MCF 10A (cell line): ENCODE measurements around the gene MAGI1. TPM values are rescaled to one million over a fixed set of nuclear protein-coding genes. Genes with fewer than 3 reads are reported as not detected.

Source experiments
- BruUV-seq: library from RNA; stranded (reverse); fragments of 400-500 nt; replicated peaks from 2 replicates; lab custom pipeline; 2021; lab: Mats Ljungman, UMichigan
- CTCF ChIA-PET: fragments of 300-600 bp; sonication (Branson Sonifier 250); formaldehyde crosslinking; extraction: SDS; loops from one replicate; lab custom pipeline; 2021; ENCODE audit warnings: antibody characterized with exemption, inconsistent platforms; lab: Yijun Ruan, JAX
- POLR2A ChIA-PET: fragments of 300-600, 350-650 bp; sonication (Branson Sonifier 250); formaldehyde crosslinking; extraction: SDS; loops from one replicate; lab custom pipeline; 2020; ENCODE audit warnings: antibody characterized with exemption, inconsistent platforms; lab: Yijun Ruan, JAX
- DNase-seq: peaks from one replicate; pipeline ENCODE4 v3.0.0-alpha.2; 2018; ENCODE audit not compliant: unreplicated experiment
- H3K27ac Mint-ChIP-seq: one replicate; pipeline ENCODE4 v1.8.0; 2022; ENCODE audit warnings: mild to moderate bottlenecking, low read depth, mixed read lengths; ENCODE audit not compliant: unreplicated experiment
- H3K27me3 Mint-ChIP-seq: one replicate; pipeline ENCODE4 v1.8.0; 2022; ENCODE audit warnings: mixed read lengths; ENCODE audit not compliant: insufficient read depth, unreplicated experiment
- H3K36me3 Mint-ChIP-seq: one replicate; pipeline ENCODE4 v1.8.0; 2022; ENCODE audit warnings: mild to moderate bottlenecking, moderate library complexity, mixed read lengths; ENCODE audit not compliant: insufficient read depth, unreplicated experiment
- H3K4me1 Mint-ChIP-seq: one replicate; pipeline ENCODE4 v1.8.0; 2022; ENCODE audit warnings: mixed read lengths; ENCODE audit not compliant: insufficient read depth, unreplicated experiment
- H3K4me3 Mint-ChIP-seq: one replicate; pipeline ENCODE4 v1.8.0; 2022; ENCODE audit warnings: mild to moderate bottlenecking, moderate library complexity, mixed read lengths; ENCODE audit not compliant: unreplicated experiment
- H3K9me3 Mint-ChIP-seq: one replicate; pipeline ENCODE4 v1.8.0; 2022; ENCODE audit warnings: mixed read lengths; ENCODE audit not compliant: unreplicated experiment
- intact Hi-C: fragments of 100-400 bp; cut with micrococcal nuclease; formaldehyde crosslinking; loops from 2 replicates; pipeline ENCODE4 v1.14.1; 2022
- total RNA-seq: library from RNA; stranded (reverse); gene quantifications from 2 replicates; pipeline ENCODE4 v1.2.3, GENCODE V29; 2022
- TF ChIP-seq, protein P1 (sequence below): fragments of 200-600 bp; IDR thresholded peaks from one replicate; pipeline ENCODE4 v1.8.0; 2022; ENCODE audit warnings: antibody characterized with exemption, mild to moderate bottlenecking; ENCODE audit not compliant: unreplicated experiment

The MAGI1 gene
- total RNA-seq, 1 experiment from 2014 or later, result 6.2 TPM

DNA sequence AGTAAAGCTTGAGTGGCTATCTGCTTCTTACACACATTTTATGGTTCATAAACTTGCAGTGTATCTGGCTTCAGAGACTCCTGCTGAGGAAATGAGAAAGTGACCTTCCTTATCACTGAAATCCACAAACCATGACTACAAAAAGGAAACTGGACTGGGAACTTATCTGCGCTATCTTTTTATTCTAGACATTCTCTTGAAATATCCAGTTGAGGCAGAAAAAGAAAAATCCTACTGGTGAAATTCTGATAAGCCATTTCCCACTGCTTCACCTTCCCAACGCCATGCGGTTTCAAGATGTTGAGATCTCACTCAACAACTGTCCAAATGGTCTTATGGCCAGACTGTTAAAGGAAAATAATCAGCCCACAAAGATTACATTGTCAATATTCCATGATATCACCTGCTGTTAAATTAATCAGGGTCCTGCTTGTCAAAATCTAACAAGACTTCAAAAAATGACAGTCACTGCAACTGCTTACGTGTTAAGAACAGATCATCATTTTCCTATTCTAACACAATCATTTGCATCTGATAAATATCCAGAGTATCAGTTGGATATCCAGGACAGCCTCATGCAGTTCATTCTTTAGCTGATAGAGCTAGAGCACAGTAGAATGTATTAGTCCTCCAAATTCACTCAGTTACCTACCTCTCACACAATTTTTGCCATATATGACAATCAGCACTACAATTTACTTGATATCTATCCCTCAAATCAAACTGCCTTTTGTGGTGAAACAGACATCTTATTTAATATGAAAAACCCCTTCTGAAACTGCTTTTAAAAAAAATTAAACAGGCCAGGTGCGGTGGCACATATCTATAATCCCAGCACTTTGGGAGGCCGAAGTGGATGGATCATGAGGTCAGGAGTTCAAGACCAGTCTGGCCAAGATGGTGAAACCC is 538.1 kb downstream of the MAGI1 start:
- H3K27me3 Mint-ChIP-seq, result no peaks in the 10 kb centered on the region
- no peaks in the 10 kb centered on the region for H3K9me3 Mint-ChIP-seq
- CTCF ChIA-PET, result interaction anchor here (0.6 kb wide), 1 partner anchor 642 kb away, joined by 4 read pairs; no protein-coding TSS in a partner anchor
- H3K27ac Mint-ChIP-seq, result no peak overlapping the region
- H3K4me1 Mint-ChIP-seq, result no peaks in the 10 kb centered on the region
- BruUV-seq, result no TSS peak
- no peak overlapping the region for H3K4me3 Mint-ChIP-seq
- TF ChIP-seq, protein P1, sequence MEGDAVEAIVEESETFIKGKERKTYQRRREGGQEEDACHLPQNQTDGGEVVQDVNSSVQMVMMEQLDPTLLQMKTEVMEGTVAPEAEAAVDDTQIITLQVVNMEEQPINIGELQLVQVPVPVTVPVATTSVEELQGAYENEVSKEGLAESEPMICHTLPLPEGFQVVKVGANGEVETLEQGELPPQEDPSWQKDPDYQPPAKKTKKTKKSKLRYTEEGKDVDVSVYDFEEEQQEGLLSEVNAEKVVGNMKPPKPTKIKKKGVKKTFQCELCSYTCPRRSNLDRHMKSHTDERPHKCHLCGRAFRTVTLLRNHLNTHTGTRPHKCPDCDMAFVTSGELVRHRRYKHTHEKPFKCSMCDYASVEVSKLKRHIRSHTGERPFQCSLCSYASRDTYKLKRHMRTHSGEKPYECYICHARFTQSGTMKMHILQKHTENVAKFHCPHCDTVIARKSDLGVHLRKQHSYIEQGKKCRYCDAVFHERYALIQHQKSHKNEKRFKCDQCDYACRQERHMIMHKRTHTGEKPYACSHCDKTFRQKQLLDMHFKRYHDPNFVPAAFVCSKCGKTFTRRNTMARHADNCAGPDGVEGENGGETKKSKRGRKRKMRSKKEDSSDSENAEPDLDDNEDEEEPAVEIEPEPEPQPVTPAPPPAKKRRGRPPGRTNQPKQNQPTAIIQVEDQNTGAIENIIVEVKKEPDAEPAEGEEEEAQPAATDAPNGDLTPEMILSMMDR, result no peak
- peaks cover 3% of the 10 kb centered on the region for H3K36me3 Mint-ChIP-seq
- POLR2A ChIA-PET, result no interaction called here
- intact Hi-C loops, result no loop called here
- no peak for DNase-seq

DNA sequence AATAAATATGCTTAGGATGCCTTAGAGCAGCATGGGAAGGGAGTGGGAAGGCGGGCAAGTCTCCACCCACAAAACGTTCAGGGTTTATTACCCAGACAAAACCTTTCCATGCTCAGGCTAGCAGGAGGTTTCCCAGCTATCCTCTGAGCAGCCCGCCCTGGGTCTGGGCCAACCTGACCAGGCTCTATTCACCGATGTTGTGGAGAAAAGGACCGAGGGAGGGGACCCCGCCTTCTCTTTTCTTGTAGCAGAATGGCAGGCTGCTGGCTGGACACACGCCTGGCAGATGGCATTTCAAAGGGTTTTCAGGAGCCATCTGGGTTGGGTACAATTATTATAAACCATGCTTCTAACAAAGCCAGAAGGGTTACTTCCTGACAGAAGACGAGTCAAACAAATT is 540.9 kb downstream of the MAGI1 start:
- TF ChIP-seq, protein P1, result no peak
- Mint-ChIP-seq H3K27ac (no peak overlapping the region), H3K4me3 (no peak overlapping the region), H3K4me1 (no peaks in the 10 kb centered on the region), H3K36me3 (peaks cover 7% of the 10 kb centered on the region), H3K9me3 (no peaks in the 10 kb centered on the region), H3K27me3 (no peaks in the 10 kb centered on the region)
- POLR2A ChIA-PET, result no interaction called here
- intact Hi-C loops, result no loop called here
- CTCF ChIA-PET, result interaction anchor here (0.7 to 0.8 kb wide), 2 partner anchors 175 to 647 kb away, joined by 3 to 5 read pairs; no protein-coding TSS in a partner anchor
- no TSS peak for BruUV-seq
- DNase-seq, result no peak

DNA sequence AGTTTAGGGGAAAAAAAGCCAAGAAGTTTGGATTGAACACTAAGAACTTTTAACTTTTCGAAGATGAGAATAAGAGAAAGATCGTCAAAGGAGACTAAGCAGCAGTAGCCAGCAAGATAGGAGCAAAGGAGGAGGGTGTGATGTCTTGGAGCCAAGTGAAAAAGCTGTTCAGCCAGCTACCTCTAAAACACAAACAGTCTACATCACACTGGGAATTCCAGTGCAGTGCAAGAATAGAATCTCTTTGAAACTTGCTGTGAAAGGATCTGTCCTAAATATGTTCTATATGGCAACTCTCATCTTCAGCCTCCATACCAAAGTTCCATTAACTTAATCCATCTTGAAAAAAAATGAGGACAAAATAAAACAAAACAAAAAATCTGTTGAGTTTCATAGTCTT is 541.5 kb downstream of the MAGI1 start:
- intact Hi-C loops, result no loop called here
- CTCF ChIA-PET, result interaction anchor here (0.6 kb wide), 1 partner anchor 644 kb away, joined by 3 read pairs; no protein-coding TSS in a partner anchor
- BruUV-seq, result no TSS peak
- TF ChIP-seq, protein P1, result no peak
- DNase-seq, result no peak
- Mint-ChIP-seq H3K27me3 (no peaks in the 10 kb centered on the region), H3K4me1 (no peaks in the 10 kb centered on the region), H3K4me3 (no peak overlapping the region), H3K27ac (no peak overlapping the region), H3K9me3 (no peaks in the 10 kb centered on the region), H3K36me3 (peaks cover 7% of the 10 kb centered on the region)
- POLR2A ChIA-PET, result no interaction called here

DNA sequence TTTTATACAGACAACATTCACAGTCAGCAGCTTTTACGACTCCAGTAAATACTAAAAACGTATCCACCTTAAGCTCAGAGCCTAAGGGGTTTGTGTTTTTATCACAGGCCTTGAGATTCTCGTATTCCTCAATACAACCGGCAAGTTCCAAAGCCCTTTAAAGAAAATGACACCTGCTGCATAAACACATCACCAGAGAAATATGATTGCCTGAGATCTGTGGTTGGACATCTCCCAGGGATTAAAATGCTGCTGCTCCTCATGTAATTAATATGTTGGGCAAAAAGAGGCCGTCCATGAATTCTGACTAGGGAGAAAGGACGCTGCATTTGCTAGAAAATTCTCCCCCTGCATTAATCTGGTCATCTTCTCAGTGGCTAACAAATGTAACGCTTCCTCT is 544.8 kb downstream of the MAGI1 start:
- DNase-seq, result no peak
- no peak overlapping the region for H3K4me3 Mint-ChIP-seq
- TF ChIP-seq, protein P1, result no peak
- intact Hi-C loops, result no loop called here
- CTCF ChIA-PET, result interaction anchor here (0.8 kb wide), 1 partner anchor 407 kb away, joined by 3 read pairs; no protein-coding TSS in a partner anchor
- H3K4me1 Mint-ChIP-seq, result no peaks in the 10 kb centered on the region
- no TSS peak for BruUV-seq
- no peaks in the 10 kb centered on the region for H3K9me3 Mint-ChIP-seq
- H3K36me3 Mint-ChIP-seq, result peaks cover 7% of the 10 kb centered on the region
- no peak overlapping the region for H3K27ac Mint-ChIP-seq
- POLR2A ChIA-PET, result no interaction called here
- H3K27me3 Mint-ChIP-seq, result no peaks in the 10 kb centered on the region
